Activated CD4-positive, alpha-beta memory T cell treated with anti-CD3 and anti-CD28 coated beads for 36 hours (primary cell): ENCODE measurements around the gene PLEKHG5. TPM values are rescaled to one million over a fixed set of nuclear protein-coding genes. Genes with fewer than 3 reads are reported as not detected.
A peak's percentile ranks its signal among the peaks of the same experiment; 100 is the strongest.
"Not testable (repeated sequence)": the region's sequence is repeated elsewhere in the genome, so short reads cannot be mapped to it uniquely, and the experiment has no call there.

ENCODE experiments used
- CTCF ChIA-PET: fragments of 350-600 bp; sonication (Branson Sonifier 250); formaldehyde crosslinking; loops from one replicate; lab custom pipeline; 2021; ENCODE audit warnings: antibody characterized with exemption, inconsistent platforms; lab: Charles Lee
- POLR2A ChIA-PET: fragments of 350-600 bp; sonication (Branson Sonifier 250); formaldehyde crosslinking; loops from one replicate; lab custom pipeline; 2021; ENCODE audit warnings: antibody characterized with exemption; lab: Charles Lee
- DNase-seq: peaks from one replicate; pipeline ENCODE4 v3.0.0-alpha.2; 2020
- H3K27ac Mint-ChIP-seq: one replicate; pipeline ENCODE4 v1.8.0; 2021; ENCODE audit warnings: mixed read lengths
- H3K27me3 Mint-ChIP-seq: one replicate; pipeline ENCODE4 v1.8.0; 2021; ENCODE audit warnings: mixed read lengths
- H3K36me3 Mint-ChIP-seq: one replicate; pipeline ENCODE4 v1.8.0; 2021; ENCODE audit warnings: mixed read lengths
- H3K4me1 Mint-ChIP-seq: one replicate; pipeline ENCODE4 v1.8.0; 2021; ENCODE audit warnings: low read depth, mixed read lengths
- H3K4me3 Mint-ChIP-seq: one replicate; pipeline ENCODE4 v1.8.0; 2021; ENCODE audit warnings: mild to moderate bottlenecking, mixed read lengths
- H3K9me3 Mint-ChIP-seq: one replicate; pipeline ENCODE4 v1.8.0; 2021; ENCODE audit warnings: mixed read lengths
- intact Hi-C: fragments of 100-400 bp; cut with micrococcal nuclease; formaldehyde crosslinking; loops from one replicate; pipeline ENCODE4 v1.15.1; 2023
- total RNA-seq, 2 experiments: library from RNA; stranded (reverse); gene quantifications; one replicate each; pipeline ENCODE4 v1.2.3, GENCODE V29; 2021

Gene PLEKHG5
- total RNA-seq, 2 experiments from 2014 or later, result 2.1 to 2.2 TPM

DNA sequence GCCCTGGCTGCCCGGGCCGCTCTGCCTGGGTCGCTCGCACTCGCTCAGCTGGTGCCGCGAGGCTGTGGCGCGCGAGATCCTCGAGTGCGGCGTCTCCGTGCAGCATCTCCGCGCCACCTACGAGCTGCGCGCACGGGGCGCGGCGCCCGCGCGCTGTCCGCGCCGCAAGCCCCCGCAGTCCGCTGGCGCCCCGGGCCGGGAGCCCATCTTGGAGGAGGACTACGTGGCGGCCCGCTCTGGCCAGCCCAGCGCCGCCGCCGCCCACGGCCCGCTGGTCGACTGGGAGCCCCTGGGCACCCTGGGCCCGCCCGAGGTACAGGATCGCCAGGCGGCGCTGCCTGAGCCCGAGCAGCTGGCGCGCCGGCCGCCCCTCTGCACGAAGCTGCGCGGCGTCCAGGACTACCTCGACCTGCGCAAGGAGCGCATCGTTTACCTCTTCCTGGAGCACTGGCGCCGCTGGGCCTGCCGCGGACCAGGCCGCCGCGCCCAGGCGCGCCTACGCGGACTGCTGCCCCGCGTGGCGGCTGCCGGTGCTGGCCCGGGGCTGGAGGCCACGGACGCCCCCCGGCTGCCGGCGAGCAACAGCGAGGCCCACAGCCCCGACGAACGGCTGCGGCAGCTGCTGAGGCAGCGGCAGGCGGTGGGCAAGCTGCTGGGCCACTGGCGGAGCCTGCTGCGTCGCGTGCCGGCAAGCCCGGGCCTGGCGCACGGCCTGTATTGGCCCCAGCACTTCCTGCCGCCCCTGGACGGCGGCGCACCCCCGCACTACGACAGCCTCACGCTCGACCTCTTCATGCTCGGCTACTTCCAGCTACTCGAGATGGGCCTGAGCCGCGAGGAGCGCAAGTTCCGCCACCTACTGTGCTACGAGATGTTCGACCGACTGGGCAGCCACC lies 36.4 kb downstream of the PLEKHG5 start:
- Mint-ChIP-seq H3K9me3 (no peaks in the 10 kb centered on the region), H3K4me3 (no peak overlapping the region), H3K36me3 (no peaks in the 10 kb centered on the region), H3K4me1 (peaks cover 18% of the 10 kb centered on the region), H3K27me3 (peaks cover 25% of the 10 kb centered on the region), H3K27ac (no peak overlapping the region)
- intact Hi-C loops, result no loop called here
- ChIA-PET CTCF (interaction anchor here (0.7 to 3.5 kb wide), 10 partner anchors 9 to 208 kb away, joined by 3 to 36 read pairs (median 4); no protein-coding TSS in a partner anchor), POLR2A (no interaction called here)
- peak; percentile 49 for DNase-seq

DNA sequence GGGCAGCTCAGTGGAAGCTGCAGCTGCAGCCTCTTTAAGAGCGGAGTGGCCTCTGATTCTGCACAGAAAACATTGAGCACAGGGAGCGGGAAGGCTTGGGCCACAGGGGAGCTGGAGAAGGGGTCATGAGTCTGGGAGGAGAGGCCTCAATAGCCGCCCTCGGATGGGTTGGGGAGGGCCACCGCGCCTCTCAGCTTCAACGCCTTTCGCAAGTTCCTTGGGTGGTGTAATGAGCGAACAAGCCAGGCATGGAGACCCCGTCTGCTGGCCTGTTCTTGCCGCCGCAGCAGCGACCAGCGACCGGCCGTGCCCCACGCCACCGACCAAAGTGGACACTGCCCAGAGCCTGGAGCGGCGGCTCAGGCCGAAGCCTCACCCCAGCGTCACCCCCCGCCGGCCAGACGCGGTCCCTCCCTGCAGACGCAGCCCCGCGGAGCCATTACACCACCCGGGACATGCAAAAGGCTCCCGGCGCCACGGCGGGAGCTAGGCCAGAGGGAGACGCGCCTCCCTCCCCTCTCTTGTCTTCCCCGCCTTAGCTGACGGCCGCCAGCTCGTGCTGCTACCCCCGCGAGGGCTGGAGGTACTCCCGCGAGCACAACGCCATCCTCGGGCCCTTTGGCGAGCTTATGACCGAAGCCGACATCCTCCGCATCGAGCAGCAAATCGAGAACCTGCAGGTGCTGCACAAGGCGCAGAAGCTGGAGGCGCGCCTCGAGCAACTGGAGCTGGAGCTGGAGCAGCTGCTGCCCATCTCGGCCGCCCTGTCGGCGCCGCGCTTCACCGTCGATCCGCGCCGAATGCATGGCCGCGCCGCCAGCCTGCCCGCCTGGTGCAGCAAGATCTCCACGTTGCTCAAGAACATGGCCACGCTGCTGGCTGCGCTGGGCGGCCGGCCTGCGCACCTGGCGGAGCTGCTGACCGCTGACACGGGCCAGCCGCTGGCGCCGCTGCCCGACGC lies 37.3 kb downstream of the PLEKHG5 start:
- intact Hi-C loops, H3K27ac Mint-ChIP-seq, H3K36me3 Mint-ChIP-seq, H3K4me3 Mint-ChIP-seq, H3K9me3 Mint-ChIP-seq, POLR2A ChIA-PET: not testable (repeated sequence)
- DNase-seq, result peak; percentile 34
- CTCF ChIA-PET, result interaction anchor here (0.7 to 3.5 kb wide), 10 partner anchors 9 to 207 kb away, joined by 3 to 36 read pairs (median 4); no protein-coding TSS in a partner anchor
- peaks cover 33% of the 10 kb centered on the region for H3K27me3 Mint-ChIP-seq
- peaks cover 19% of the 10 kb centered on the region for H3K4me1 Mint-ChIP-seq

DNA sequence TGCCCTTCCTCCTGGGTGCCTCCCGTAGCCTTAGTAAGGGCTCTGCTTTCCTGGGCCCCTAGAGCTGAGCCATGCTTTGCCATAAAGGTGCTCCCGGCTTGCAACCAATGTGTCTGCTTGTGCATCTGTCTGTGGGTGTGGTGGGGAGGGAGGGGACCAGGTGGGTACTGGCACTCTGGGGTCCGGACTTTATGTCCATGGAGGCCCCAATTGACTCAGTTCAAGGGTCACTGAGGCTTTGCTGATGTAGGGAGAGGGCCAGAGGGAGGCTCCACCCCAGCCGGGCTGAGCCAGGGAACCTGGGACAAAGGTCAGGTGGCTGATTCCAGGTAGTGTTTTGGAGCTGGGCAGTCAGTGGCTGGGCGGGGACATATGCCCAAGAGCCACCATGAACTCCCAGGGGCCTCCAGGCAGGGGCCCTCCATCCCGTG lies 40.5 kb downstream of the PLEKHG5 start:
- Mint-ChIP-seq H3K9me3 (no peaks in the 10 kb centered on the region), H3K4me1 (peaks cover 27% of the 10 kb centered on the region), H3K36me3 (no peaks in the 10 kb centered on the region), H3K4me3 (no peak overlapping the region), H3K27ac (no peak overlapping the region), H3K27me3 (peaks cover 42% of the 10 kb centered on the region)
- CTCF ChIA-PET, result interaction anchor here (0.9 to 4.2 kb wide), 3 partner anchors 11 to 35 kb away, joined by 3 to 44 read pairs (median 7); no protein-coding TSS in a partner anchor
- POLR2A ChIA-PET, result no interaction called here
- DNase-seq, result no peak
- intact Hi-C loops, result no loop called here

DNA sequence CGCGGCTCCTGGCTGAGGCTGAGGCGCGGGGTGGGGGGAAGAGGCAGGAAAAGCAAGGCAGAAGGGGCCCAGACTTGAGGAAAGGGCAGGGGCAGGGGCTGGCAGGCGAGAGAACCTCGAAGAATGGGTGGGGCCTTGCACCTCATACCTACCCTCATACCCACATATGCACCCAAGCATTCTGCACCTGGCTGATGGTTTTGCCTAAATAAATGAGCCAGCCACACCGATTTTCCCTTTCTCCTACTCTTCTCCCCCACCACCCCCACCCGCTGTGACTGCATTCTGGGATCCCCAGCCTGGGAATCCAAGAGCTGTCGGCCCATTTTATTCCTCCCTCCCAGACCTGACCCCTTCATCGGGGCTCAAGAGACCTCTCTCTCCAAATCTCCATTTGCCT lies 41.0 kb downstream of the PLEKHG5 start:
- H3K4me3 Mint-ChIP-seq, DNase-seq, H3K36me3 Mint-ChIP-seq, H3K27ac Mint-ChIP-seq, intact Hi-C loops, H3K9me3 Mint-ChIP-seq: not testable (repeated sequence)
- ChIA-PET POLR2A (interaction anchor here (1.2 to 1.4 kb wide), 2 partner anchors 9 to 10 kb away, joined by 4 to 5 read pairs; no protein-coding TSS in a partner anchor), CTCF (interaction anchor here (0.9 to 4.2 kb wide), 3 partner anchors 11 to 35 kb away, joined by 3 to 44 read pairs (median 7); no protein-coding TSS in a partner anchor)
- peaks cover 25% of the 10 kb centered on the region for H3K4me1 Mint-ChIP-seq
- peaks cover 42% of the 10 kb centered on the region for H3K27me3 Mint-ChIP-seq

DNA sequence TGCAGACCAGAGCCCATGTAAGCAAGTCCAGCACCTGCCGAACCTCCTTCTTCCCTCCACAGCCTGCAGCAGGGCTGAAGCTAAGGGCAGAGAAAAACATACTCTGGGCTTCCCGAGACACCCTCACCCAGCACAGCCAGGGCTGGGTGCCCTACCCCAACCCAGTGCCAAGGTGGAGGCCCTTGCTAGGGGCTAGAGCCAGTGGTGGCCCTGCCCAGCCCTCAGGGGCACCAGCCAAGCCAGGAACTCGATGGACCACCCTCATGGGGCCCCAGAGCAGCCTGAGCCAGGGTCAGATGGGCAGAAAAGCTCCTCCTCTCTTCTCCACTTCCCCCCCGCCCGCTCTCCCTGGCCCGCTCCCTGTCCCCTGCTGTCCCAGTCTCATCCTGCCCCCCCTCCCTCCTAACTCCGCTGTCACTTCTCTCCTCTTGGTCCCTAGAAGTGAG lies 41.4 kb downstream of the PLEKHG5 start:
- Mint-ChIP-seq H3K9me3 (no peaks in the 10 kb centered on the region), H3K4me1 (peaks cover 24% of the 10 kb centered on the region), H3K27me3 (peaks cover 43% of the 10 kb centered on the region), H3K27ac (no peak overlapping the region), H3K36me3 (no peaks in the 10 kb centered on the region), H3K4me3 (no peak overlapping the region)
- intact Hi-C loops, result no loop called here
- CTCF ChIA-PET, result interaction anchor here (0.8 to 5.0 kb wide), 6 partner anchors 10 to 36 kb away, joined by 3 to 44 read pairs (median 8); no protein-coding TSS in a partner anchor
- POLR2A ChIA-PET, result interaction anchor here (1.2 to 2.1 kb wide), 3 partner anchors 9 to 11 kb away, joined by 4 to 5 read pairs (median 5); no protein-coding TSS in a partner anchor
- DNase-seq, result no peak

DNA sequence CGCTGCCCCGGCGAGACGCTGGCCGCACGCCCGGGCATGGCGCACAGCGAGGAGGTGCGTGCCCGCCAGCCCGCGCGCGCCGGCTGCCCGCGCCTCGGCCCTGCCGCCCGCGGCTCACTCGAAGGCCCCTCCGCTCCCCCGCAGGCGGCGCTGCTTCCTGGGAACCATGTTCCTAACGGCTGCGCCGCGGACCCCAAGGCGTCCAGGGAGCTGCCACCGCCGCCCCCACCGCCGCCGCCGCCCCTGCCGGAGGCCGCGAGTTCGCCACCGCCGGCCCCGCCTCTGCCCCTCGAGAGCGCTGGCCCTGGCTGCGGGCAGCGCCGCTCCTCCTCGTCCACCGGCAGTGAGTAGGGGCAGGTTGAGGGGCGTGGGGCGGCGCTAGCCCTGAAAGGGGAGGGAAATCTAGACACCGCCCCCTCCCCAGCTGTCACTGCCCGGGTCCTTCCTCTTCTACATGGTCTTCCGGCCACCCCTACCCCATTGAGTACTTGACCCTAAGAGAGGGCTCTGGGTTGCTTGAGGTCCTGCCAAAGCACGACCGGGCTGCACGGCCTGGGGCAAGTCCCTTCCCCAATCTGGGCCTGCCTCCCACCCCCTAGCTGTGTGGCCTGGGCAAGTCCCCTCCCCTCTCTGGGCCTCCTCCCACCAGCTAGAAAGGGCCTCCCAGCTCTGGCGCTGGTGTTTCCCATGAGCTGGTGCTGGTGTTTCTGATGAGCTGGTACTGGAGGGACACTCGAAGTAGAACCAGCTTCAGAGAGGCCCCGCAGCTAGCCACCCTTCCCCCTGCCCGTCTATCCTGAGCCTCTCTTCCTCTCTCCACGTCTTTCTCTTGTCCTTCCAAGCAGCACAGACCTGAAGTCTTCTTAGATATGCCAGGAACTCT lies 42.5 kb downstream of the PLEKHG5 start:
- peak; percentile 52 for DNase-seq
- CTCF ChIA-PET, result interaction anchor here (0.8 to 5.0 kb wide), 11 partner anchors 10 to 40 kb away, joined by 3 to 44 read pairs (median 7); no protein-coding TSS in a partner anchor
- POLR2A ChIA-PET, result interaction anchor here (1.2 to 2.1 kb wide), 4 partner anchors 10 to 28 kb away, joined by 3 to 5 read pairs (median 4); no protein-coding TSS in a partner anchor
- intact Hi-C loops, result no loop called here
- Mint-ChIP-seq H3K27me3 (peaks cover 45% of the 10 kb centered on the region), H3K4me1 (peaks cover 24% of the 10 kb centered on the region), H3K9me3 (no peaks in the 10 kb centered on the region), H3K27ac (no peak overlapping the region), H3K36me3 (no peaks in the 10 kb centered on the region), H3K4me3 (peak overlapping the region; percentile 36)

DNA sequence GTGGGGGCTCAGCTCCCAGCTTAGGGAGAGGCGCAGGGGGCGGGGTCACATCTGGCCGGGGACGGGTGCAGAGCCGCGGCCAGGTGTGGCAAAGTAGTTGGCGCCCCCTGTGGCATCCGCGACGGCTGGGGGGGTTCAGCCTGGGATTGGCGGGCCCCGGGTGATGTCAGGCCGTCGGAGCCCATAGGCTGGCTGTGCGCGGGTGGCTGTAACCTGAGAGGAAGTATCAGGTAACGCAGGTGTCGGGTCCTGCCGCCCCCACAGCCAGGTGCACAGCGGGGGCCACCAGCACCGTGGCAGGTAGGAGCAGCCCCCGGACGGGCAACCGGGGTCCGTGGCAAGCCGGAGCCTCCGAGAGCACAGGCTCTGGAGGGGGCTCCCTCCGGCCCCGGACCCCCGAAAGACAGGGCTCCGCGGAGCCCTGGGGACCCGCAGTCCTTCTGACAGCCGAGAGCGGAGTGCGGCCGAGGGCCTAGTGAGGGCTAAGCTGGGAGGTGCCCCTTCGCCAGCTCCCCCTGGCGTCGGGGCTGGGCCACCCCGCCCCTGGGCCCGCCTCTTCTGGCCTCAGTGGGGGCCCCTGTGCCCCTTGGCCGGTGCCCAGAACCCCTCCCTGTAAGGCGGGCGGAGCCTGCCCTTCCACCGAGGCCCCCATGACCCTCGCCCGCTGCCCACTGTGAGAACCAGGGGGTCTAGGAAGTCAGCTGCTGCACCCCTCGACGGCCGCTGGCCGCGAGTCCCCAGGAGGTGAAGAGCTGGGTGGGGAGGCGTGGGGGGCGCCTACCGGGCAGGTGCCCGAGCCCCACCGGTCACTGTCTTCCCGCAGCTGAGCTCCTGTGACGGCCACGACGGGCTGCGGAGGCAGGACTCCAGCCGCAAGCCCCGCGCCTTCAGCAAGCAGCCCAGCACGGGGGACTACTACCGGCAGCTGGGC lies 43.4 kb downstream of the PLEKHG5 start:
- intact Hi-C loops, result no loop called here
- H3K27ac Mint-ChIP-seq, result no peak overlapping the region
- no peak overlapping the region for H3K4me3 Mint-ChIP-seq
- H3K9me3 Mint-ChIP-seq, result no peaks in the 10 kb centered on the region
- peaks cover 37% of the 10 kb centered on the region for H3K27me3 Mint-ChIP-seq
- H3K4me1 Mint-ChIP-seq, result peaks cover 18% of the 10 kb centered on the region
- ChIA-PET CTCF (interaction anchor here (0.7 to 5.0 kb wide), 8 partner anchors 10 to 40 kb away, joined by 3 to 21 read pairs (median 8); no protein-coding TSS in a partner anchor), POLR2A (interaction anchor here (1.3 to 2.1 kb wide), 2 partner anchors 9 to 29 kb away, joined by 3 to 5 read pairs; no protein-coding TSS in a partner anchor)
- H3K36me3 Mint-ChIP-seq, result no peaks in the 10 kb centered on the region
- DNase-seq, result peak; percentile 29

DNA sequence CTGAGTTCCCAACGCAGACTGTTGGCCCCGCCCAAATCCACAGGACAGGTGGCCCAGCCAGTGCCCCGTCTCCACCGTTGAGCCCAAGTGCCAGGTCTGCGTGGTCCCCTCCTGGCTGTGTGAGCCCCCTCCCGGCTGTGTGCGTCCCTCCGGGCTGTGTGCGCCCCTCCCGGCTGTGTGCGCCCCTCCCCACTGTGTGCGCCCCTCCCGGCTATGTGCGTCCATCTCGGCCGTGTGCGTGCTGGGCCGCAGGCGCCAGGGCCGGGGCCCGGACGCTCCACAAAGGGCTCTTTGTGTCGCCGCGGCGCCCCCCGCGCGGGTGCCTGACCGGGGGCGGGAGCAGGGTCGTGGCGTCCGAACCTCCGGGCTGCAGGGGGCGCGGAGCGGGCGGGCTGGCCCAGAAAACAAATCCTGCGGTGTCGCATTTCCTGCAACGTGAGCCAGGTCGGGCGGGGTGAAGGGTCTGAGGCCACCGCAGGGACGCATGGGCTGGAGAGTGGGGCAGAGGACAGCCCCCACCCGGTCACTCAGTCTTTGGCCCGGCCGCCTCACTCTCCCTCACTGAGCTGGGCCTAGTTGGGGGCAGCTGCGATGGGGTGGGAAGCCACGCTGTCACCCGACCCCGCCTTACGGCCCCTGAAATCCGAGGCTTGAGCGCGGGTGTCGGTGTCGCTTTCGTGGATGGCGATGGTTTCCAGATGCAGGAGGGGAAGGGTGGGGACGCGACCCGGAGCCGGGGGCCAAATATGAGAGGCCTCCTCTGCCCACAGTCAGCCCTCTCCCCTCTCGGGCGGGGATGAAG lies 44.2 kb downstream of the PLEKHG5 start:
- no peak for DNase-seq
- Mint-ChIP-seq H3K27ac (no peak overlapping the region), H3K4me3 (no peak overlapping the region), H3K36me3 (no peaks in the 10 kb centered on the region), H3K9me3 (no peaks in the 10 kb centered on the region), H3K27me3 (peaks cover 35% of the 10 kb centered on the region), H3K4me1 (peaks cover 18% of the 10 kb centered on the region)
- ChIA-PET POLR2A (no interaction called here), CTCF (interaction anchor here (0.7 to 5.0 kb wide), 8 partner anchors 9 to 43 kb away, joined by 3 to 21 read pairs (median 6); no protein-coding TSS in a partner anchor)
- intact Hi-C loops, result no loop called here

DNA sequence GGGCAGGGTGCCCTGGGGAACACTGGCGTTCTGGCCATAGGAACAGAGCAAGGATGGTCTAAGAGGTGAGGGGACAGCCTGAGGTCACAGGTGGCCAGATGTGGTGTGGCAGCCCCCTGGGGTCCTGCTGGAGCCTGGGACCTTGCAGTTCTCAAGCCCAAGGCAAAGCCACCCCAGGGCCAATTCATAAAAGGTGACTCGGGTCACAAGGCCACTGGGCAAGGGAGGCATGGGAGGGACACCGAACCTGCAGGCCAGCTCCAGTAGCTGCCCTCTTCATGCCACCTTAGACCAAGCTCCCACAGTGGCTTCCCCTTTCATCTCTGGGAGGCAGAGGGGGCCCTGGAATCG lies 44.8 kb downstream of the PLEKHG5 start:
- no peaks in the 10 kb centered on the region for H3K9me3 Mint-ChIP-seq
- H3K4me1 Mint-ChIP-seq, result peaks cover 18% of the 10 kb centered on the region
- no peaks in the 10 kb centered on the region for H3K36me3 Mint-ChIP-seq
- no peak overlapping the region for H3K4me3 Mint-ChIP-seq
- intact Hi-C loops, result no loop called here
- CTCF ChIA-PET, result interaction anchor here (1.5 to 5.0 kb wide), 6 partner anchors 9 to 44 kb away, joined by 4 to 21 read pairs (median 9); no protein-coding TSS in a partner anchor
- no peak overlapping the region for H3K27ac Mint-ChIP-seq
- DNase-seq, result no peak
- peaks cover 35% of the 10 kb centered on the region for H3K27me3 Mint-ChIP-seq
- POLR2A ChIA-PET, result no interaction called here
